Adrenal gland (tissue), 12 donors: ENCODE results near the gene PIGN. TPM values are rescaled to one million over a fixed set of nuclear protein-coding genes. Genes with fewer than 3 reads are reported as not detected.

Experiments used
- DNase-seq, 7 donors: peaks; one replicate each; pipeline ENCODE4 v3.0.0-alpha.2; 2019 to 2020
- H3K27ac ChIP-seq, 5 donors: fragments of 200-600 bp; sonication (generic) in 4 of 5; 1 replicate in 3 of 5; 2 replicates in 2 of 5; pipeline versions ENCODE4 v1.5.1 to v1.8.0; 2016 to 2020; ENCODE audit warnings: mild to moderate bottlenecking in 1 of 5
- H3K27me3 ChIP-seq: fragments of 200-600 bp; 2 replicates; pipeline ENCODE4 v1.8.0; 2021
- H3K36me3 ChIP-seq, 2 donors: fragments of 200-600 bp; replicated peaks in 1 of 2; 1 replicate in 1 of 2; 2 replicates in 1 of 2; pipeline versions ENCODE4 v1.5.1 to v1.8.0; 2018 to 2022
- H3K4me1 ChIP-seq, 2 donors: fragments of 200-600 bp; replicated peaks in 1 of 2; 1 replicate in 1 of 2; 2 replicates in 1 of 2; pipeline versions ENCODE4 v1.5.1 to v1.8.0; 2018 to 2021
- H3K4me3 ChIP-seq, 4 donors: fragments of 200-600 bp; sonication (generic) in 3 of 4; one replicate each; pipeline ENCODE4 v1.5.1; 2016 to 2018
- H3K9me3 ChIP-seq, 3 donors: fragments of 200-600 bp; sonication (generic) in 1 of 3; replicated peaks in 1 of 3; 1 replicate in 2 of 3; 2 replicates in 1 of 3; pipeline versions ENCODE4 v1.5.1 to v1.8.0; 2016 to 2021
- POLR2A ChIP-seq, 2 donors: fragments of 450-650 bp; IDR thresholded peaks; one replicate each; pipeline ENCODE4 v1.6.1; 2017; ENCODE audit warnings: antibody characterized with exemption in 2 of 2, mild to moderate bottlenecking in 2 of 2, moderate library complexity in 1 of 2
- WGBS, 4 donors: extraction: QIAGEN DNeasy Blood & Tissue Kit in 2 of 4; methylation state at CpG; one replicate each; pipeline versions ENCODE4 v1.1.5 to v1.1.7; 2013 to 2017; 5-methylcytosine and 5-hydroxymethylcytosine counted together
- intact Hi-C, 2 donors: fragments of 100-400 bp; cut with DNase I; formaldehyde crosslinking; loops; one replicate each; pipeline versions ENCODE4 v1.14.1 to v1.15.0; 2022 to 2023
- polyA plus RNA-seq, 3 donors: library from polyadenylated mRNA; stranded (reverse); fragments of 200-250 nt in 2 of 3; fragments of 350-450 nt in 1 of 3; fragmentation: Illumina TruSeq in 1 of 3; extraction: RNeasy Lipid Tissue Mini Kit (QIAGEN cat#74804) in 1 of 3; gene quantifications; one replicate each; pipeline ENCODE4 v1.2.3, GENCODE V29; 2013 to 2014
- total RNA-seq, 9 donors: library from RNA; depleted of rRNA in 4 of 9; stranded (reverse); fragments of >200 nt in 4 of 9; fragments of 120-200 nt in 1 of 9; fragmentation: NEBNext Ultra II Directional in 1 of 9; extraction: Animal tissue kit (Norgen Biotek cat#: 25700) in 1 of 9; gene quantifications; one replicate each; pipeline versions ENCODE4 v1.1.0 to v1.2.4, GENCODE V29; 2013 to 2023
- TF ChIP-seq, protein P1 (sequence below), 6 experiments: fragments of 450-650 bp in 4 of 6; fragments of 200-600 bp in 2 of 6; sonication (generic) in 1 of 6; IDR thresholded peaks; 1 replicate in 5 of 6; 2 replicates in 1 of 6; pipeline versions ENCODE4 v1.5.1 to v1.8.0; 2016 to 2021; ENCODE audit warnings: antibody characterized with exemption in 6 of 6, mild to moderate bottlenecking in 2 of 6, moderate library complexity in 1 of 6
- donor health status: healthy with polysubstance abuse.
- donor health status: Bipolar disorder and iron deficiency.
- donor health status: DM: yes; HTN: yes; CAD: no.
- donor health status: DM: no; HTN: no; CAD: no.
- donor health status: DM: no; HTN: no; CAD: no.
- donor health status: DM: yes; HTN: yes; CAD: no.

PIGN gene
- total and polyA plus RNA-seq, 12 donors, result 4.4 to 50.5 (median 21.7) TPM

DNA sequence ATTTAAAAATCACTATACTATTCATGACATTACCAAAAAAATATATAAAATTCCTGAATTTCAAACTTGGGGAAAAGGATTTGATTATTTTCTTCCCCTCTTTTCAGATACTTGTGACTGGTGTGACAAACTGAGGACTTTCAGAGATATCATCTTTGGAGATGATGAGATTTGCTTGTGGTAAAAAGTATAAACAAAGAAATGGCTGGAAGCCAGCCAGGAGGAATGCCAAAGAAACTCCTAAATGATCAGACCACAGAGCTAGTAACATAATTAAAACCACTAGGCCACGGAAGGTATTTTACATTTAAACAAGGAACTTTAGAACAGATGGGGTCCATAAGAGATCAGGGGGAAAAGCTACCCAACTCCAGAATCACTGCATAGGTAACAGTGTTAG lies 58.7 kb downstream of the PIGN start:
- TF ChIP-seq, protein P1, sequence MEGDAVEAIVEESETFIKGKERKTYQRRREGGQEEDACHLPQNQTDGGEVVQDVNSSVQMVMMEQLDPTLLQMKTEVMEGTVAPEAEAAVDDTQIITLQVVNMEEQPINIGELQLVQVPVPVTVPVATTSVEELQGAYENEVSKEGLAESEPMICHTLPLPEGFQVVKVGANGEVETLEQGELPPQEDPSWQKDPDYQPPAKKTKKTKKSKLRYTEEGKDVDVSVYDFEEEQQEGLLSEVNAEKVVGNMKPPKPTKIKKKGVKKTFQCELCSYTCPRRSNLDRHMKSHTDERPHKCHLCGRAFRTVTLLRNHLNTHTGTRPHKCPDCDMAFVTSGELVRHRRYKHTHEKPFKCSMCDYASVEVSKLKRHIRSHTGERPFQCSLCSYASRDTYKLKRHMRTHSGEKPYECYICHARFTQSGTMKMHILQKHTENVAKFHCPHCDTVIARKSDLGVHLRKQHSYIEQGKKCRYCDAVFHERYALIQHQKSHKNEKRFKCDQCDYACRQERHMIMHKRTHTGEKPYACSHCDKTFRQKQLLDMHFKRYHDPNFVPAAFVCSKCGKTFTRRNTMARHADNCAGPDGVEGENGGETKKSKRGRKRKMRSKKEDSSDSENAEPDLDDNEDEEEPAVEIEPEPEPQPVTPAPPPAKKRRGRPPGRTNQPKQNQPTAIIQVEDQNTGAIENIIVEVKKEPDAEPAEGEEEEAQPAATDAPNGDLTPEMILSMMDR (IDR thresholded peaks at IDR 0.05), result no peak
- no peak for TF ChIP-seq POLR2A (IDR thresholded peaks at IDR 0.05)
- Histone ChIP-seq H3K27ac (no peak overlapping the region), H3K36me3 (no peaks in the 10 kb centered on the region), H3K9me3 (no peaks in the 10 kb centered on the region), H3K4me3 (no peak overlapping the region), H3K4me1 (no peaks in the 10 kb centered on the region), H3K27me3 (no peaks in the 10 kb centered on the region)
- intact Hi-C loops, result loop anchor here in 1 of 2 donors (10.0 kb wide), 1 partner anchor 223 kb away; no protein-coding TSS in a partner anchor
- DNase-seq, result no peak
- WGBS, 4 donors, result 65 to 79% (median 69%) methylated on average over 1 of the region's 1 CpG

DNA sequence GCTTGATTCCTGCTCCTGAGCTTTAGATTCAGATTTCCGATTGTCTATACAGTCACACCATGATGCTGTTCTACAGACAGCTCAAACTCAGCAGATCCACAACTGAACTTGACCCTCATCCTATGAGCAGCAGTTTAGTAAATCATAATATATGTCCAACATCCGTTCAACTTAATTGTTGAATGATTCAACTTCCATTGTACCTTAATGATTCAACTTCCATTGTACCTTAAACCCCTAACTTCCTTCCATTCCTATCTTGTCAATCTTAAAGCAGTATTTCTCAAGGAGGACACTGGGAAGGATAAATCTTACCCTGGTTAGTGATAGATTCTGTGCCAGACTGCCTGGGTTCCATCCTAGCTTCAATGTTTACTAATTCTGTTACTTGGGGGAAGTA lies 60.1 kb downstream of the PIGN start:
- no peaks in the 10 kb centered on the region for H3K27me3 ChIP-seq
- H3K36me3 ChIP-seq, result no peaks in the 10 kb centered on the region
- H3K9me3 ChIP-seq, result no peaks in the 10 kb centered on the region
- DNase-seq, result no peak
- WGBS, 4 donors, result 62 to 98% (median 91%) methylated on average over 2 of the region's 2 CpGs
- H3K4me1 ChIP-seq, result no peaks in the 10 kb centered on the region
- intact Hi-C loops, result loop anchor here in 1 of 2 donors (10.0 kb wide), 1 partner anchor 222 kb away; no protein-coding TSS in a partner anchor
- no peak overlapping the region for H3K4me3 ChIP-seq
- TF ChIP-seq, protein P1 (IDR thresholded peaks at IDR 0.05), result no peak
- TF ChIP-seq POLR2A (IDR thresholded peaks at IDR 0.05), result no peak
- H3K27ac ChIP-seq, result no peak overlapping the region

DNA sequence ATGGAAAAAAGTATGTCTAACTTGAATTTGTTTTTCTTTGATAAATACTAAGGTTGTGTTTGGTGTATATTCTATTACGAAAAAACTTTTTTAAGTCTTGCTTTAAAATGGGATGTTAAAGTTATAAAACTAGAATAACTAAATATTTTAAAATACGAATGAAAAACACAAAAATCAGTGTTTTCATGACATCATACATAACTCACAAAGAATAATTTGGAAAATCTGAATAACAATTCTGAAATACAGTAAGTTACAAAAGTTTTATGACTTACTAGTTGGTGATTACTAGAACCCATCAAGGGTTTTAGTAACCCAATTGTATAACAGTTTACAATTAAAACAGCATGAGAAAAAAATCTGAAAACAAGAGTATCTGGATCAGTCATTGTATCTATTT lies 61.2 kb downstream of the PIGN start:
- Histone ChIP-seq H3K27me3 (no peaks in the 10 kb centered on the region), H3K9me3 (no peaks in the 10 kb centered on the region), H3K4me3 (no peak overlapping the region), H3K4me1 (no peaks in the 10 kb centered on the region), H3K27ac (no peak overlapping the region), H3K36me3 (no peaks in the 10 kb centered on the region)
- no peak for TF ChIP-seq POLR2A (IDR thresholded peaks at IDR 0.05)
- TF ChIP-seq, protein P1 (IDR thresholded peaks at IDR 0.05), result no peak
- no peak for DNase-seq
- 90 to 98% (median 94%) methylated on average over 2 of the region's 2 CpGs for WGBS, 4 donors
- intact Hi-C loops, result loop anchor here in 1 of 2 donors (10.0 kb wide), 1 partner anchor 221 kb away; no protein-coding TSS in a partner anchor

DNA sequence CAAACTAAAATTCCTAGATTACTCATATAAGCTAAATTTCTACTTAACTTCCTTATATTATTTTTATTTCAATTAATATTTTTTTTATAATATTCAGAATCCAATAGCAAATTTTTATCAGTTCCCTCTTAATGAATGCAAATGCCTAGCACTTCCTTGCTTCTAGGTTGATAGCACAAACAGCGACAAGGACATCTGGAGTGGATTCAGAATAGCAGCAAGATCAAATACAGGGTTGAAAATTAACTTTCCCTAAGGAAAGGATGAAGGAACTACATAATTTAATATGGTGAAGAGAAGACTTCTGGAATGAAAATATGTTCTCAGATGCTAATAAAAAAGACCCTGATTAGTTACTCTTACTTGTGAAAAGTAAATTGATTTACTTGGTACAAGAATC lies 64.5 kb downstream of the PIGN start:
- H3K36me3 ChIP-seq, result no peaks in the 10 kb centered on the region
- no peak overlapping the region for H3K4me3 ChIP-seq
- H3K9me3 ChIP-seq, result no peaks in the 10 kb centered on the region
- H3K4me1 ChIP-seq, result no peaks in the 10 kb centered on the region
- no peaks in the 10 kb centered on the region for H3K27me3 ChIP-seq
- DNase-seq, result no peak
- intact Hi-C loops, result loop anchor here in 1 of 2 donors (10.0 kb wide), 1 partner anchor 218 kb away; no protein-coding TSS in a partner anchor
- TF ChIP-seq POLR2A (IDR thresholded peaks at IDR 0.05), result no peak
- TF ChIP-seq, protein P1 (IDR thresholded peaks at IDR 0.05), result no peak
- H3K27ac ChIP-seq, result no peak overlapping the region
- 94 to 100% (median 97%) methylated on average over 1 of the region's 1 CpG for WGBS, 4 donors
